LNCaP clone FGC (cell line): Measurements from ENCODE around the gene PPP1R12A.
"Not testable (repeated sequence)": the region's sequence is repeated elsewhere in the genome, so short reads cannot be mapped to it uniquely, and the experiment has no call there.

ENCODE experiments used
- DNase-seq: peaks from one replicate; pipeline ENCODE4 v3.0.0-alpha.2; 2011; ENCODE audit warnings: low read depth
- H3K4me3 ChIP-seq: 2 replicates; pipeline ENCODE4 v1.5.1; 2011; ENCODE audit warnings: mild to moderate bottlenecking, low read depth, low read length, control low read depth
- CTCF ChIP-seq: IDR thresholded peaks from 2 replicates; pipeline ENCODE4 v1.5.1; 2012; ENCODE audit warnings: mild to moderate bottlenecking; ENCODE audit not compliant: control insufficient read depth, insufficient read depth; ENCODE audit errors: extremely low read depth

Gene PPP1R12A

GRCh38 chr12:79949098-79949497, 14.2 kb upstream of the PPP1R12A start:
- no peak overlapping the region for H3K4me3 ChIP-seq
- no peak for DNase-seq
- no peak for TF ChIP-seq CTCF

GRCh38 chr12:79945433-79945832, 10.5 kb upstream of the PPP1R12A start:
- no peak overlapping the region for H3K4me3 ChIP-seq
- no peak for DNase-seq
- no peak for TF ChIP-seq CTCF

- TF ChIP-seq CTCF = no peak
- DNase-seq = no peak
These were observed 9.7 kb upstream of the PPP1R12A start for GRCh38 chr12:79944565-79944964.

GRCh38 chr12:79942846-79943245, 7.9 kb upstream of the PPP1R12A start:
- H3K4me3 ChIP-seq = not testable (repeated sequence)

More at GRCh38 chr12:79944565-79944964, 9.7 kb upstream of the PPP1R12A start:
- no peak overlapping the region for H3K4me3 ChIP-seq

GRCh38 chr12:79939728-79940310, 4.9 kb upstream of the PPP1R12A start:
- TF ChIP-seq CTCF = no peak
- no peak for DNase-seq
- no peak overlapping the region for H3K4me3 ChIP-seq

More at GRCh38 chr12:79942846-79943245, 7.9 kb upstream of the PPP1R12A start:
- not testable (repeated sequence) for DNase-seq

GRCh38 chr12:79938843-79939242, 3.9 kb upstream of the PPP1R12A start:
- TF ChIP-seq CTCF = no peak
- DNase-seq = no peak
- H3K4me3 ChIP-seq = no peak overlapping the region

- H3K4me3 ChIP-seq = no peak overlapping the region
- TF ChIP-seq CTCF = no peak
- DNase-seq = no peak
These were observed 1.8 kb upstream of the PPP1R12A start for GRCh38 chr12:79936670-79937069.
